DMS153 (cell line): Measurements from ENCODE around the gene LDLRAD4.

Source experiments
- DNase-seq: peaks from one replicate; lab custom pipeline; 2025; lab: John Stamatoyannopoulos, UW

Gene LDLRAD4

GRCh38 chr18:13286456-13287125 is 68.0 kb downstream of the LDLRAD4 start:
- no peak for DNase-seq

DNA sequence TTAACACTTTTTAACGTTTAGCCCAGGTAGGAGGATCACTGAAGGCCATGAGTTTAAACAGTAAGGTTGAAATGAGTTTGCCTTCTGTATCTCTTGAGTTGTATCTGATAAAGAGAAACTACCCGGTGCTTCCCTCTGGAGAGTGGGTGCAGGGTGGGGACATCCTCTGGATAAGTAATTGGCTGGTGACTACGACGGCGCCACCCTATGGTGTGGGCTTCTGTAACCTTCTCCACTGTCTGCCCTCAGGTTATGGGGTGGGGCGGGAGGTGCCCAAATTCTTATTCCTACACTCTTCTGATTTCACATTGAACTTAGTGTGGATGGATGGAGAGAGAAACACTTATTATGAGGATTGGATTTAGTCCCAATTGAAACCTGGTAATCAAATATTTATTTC is 68.8 kb downstream of the LDLRAD4 start:
- no peak for DNase-seq

DNA sequence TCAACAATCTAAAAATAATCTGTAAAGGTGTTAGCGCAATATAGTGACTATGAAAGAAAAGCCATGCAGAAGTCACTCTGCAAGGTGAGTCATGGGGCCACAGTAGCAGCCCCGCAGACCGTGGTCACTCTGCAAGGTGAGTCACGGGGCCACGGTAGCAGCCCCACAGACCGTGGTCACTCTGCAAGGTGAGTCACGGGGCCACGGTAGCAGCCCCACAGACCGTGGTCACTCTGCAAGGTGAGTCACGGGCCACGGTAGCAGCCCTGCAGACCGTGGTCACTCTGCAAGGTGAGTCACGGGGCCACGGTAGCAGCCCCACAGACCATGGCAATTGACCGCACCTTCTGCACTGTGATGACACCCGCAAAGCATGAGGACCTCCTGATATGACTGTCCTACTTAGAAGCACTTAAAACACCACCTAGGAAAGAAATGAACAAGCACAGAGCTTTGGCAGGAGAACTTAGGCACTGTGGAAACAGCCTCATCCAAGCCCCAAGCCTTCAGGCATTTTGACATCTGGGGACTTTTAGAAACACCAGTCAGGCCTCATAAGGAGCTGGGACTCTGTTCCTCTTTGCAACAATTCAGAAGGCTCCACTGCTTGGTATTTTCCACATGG is 70.1 kb downstream of the LDLRAD4 start:
- no peak for DNase-seq

GRCh38 chr18:13289481-13290205 is 71.1 kb downstream of the LDLRAD4 start:
- DNase-seq: no peak

DNA sequence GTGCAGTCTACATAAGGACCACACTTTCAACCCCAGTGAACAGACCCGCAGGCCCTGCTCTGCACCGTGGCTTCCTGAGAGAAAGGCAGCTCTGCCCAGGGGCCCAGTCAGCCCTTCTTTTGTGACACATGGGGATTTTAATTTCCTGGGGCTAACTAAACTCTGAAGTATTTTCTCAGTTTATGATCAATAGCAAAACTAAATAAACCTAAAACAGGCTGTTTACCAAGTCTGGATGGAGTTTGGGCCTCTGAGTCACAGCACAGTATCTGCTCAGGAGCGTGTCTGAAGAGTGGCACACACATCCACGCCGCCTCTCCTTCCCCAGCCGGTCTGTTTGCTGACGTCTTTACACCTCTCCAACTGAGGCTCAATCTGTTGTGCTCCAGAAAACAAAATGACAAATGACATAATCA is 72.3 kb downstream of the LDLRAD4 start:
- DNase-seq: no peak

GRCh38 chr18:13291299-13291698 is 72.7 kb downstream of the LDLRAD4 start:
- DNase-seq: no peak

DNA sequence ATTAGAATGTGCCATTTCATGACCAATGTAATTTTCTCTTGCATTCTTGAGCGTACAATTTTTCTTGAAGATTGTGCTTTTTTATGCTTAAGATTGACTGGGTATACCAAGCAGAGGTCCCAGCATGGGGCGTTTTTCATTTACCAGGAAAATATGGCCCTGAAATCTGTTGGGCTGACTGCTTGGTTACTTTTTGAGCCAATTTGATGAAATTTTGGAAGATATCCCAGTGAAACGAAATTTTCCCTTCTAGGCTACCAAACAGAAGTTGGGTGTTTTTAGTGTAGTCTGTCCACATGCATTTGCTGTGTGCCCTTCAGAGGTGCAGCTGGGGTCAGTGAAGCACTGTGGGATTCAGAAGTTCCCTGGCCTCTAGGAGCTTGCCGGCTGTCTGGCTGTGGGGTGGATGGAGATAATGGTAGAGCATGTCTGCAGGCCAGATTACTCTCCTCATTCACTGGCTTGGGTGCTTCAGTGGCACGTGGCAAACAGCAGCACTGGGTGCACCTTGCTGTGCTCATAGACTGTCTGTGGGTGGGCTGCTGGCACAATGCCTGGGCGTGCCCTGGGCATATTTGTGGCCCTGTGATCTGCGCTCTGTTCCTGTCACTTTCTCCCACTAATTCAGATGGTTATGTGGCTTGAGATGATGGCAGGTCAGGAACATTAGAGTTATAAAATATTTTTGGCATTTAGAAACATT is 73.3 kb downstream of the LDLRAD4 start:
- DNase-seq: no peak

- no peak for DNase-seq
Measured at GRCh38 chr18:13292736-13293135, 74.2 kb downstream of the LDLRAD4 start.

DNA sequence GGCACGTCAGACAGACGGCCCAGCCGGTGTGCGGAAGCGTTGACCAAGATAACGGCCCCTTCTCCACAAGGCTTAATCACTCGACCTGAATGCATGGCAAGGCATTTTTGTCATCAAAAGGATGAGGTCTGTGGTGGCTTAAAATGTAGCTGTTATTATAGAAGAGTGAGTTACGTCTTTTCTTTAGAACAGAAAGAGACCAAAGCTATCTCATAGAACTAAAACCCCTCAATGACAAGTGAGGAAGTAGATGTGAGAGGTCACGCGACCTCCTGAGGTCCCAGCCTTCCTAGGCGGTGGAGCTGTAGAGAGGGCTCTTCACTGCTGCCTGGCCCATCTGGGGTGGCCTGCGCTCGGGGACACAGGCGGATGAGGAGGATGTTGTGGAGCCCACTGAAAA is 75.7 kb downstream of the LDLRAD4 start:
- DNase-seq: no peak

DNA sequence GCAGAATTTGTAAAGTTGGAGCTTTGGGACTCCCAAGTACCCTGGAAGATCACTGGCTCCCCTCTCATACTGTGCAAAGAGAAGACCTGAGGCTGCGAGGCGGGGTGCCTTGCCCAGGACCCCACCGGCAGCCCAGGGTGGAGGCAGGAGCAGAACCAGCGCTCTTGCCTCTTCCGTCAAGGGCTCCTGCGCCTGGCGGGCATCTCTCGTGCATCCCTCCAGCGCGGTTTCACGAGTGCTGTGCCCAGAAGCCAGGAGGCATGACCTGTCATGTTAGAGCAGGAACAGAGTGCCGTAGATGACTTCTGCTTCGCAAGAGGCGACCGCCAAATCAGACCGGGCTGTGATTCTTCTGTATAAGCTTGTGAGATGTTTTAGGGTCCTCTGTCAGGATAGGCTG is 77.3 kb downstream of the LDLRAD4 start:
- no peak for DNase-seq

- DNase-seq: no peak
Measured at GRCh38 chr18:13296867-13297574, 78.5 kb downstream of the LDLRAD4 start.

- no peak for DNase-seq
Measured at GRCh38 chr18:13298262-13298661, 79.7 kb downstream of the LDLRAD4 start.

GRCh38 chr18:13300029-13300428 is 81.5 kb downstream of the LDLRAD4 start:
- DNase-seq: peak; percentile 25

- no peak for DNase-seq
Measured at GRCh38 chr18:13300796-13301195, 82.2 kb downstream of the LDLRAD4 start.

DNA sequence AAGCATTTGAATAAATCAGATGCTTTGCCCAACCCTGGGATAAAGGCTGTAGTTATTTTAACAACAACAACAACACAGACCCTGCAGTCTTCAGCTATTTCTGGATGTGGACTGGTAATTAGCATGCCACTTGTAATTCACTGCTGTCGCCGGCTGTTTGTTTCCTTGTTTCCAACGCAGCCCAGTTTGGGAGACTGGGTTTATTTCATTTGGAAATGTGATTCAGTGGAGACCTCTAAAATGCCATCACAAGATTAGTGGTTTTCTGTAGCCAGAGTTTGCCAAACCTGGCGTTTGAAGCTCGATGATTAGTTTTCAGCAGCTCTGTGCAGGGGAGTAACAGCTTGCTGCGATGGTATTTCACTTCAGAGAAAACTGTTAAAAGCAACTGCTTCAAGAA is 83.5 kb downstream of the LDLRAD4 start:
- no peak for DNase-seq

DNA sequence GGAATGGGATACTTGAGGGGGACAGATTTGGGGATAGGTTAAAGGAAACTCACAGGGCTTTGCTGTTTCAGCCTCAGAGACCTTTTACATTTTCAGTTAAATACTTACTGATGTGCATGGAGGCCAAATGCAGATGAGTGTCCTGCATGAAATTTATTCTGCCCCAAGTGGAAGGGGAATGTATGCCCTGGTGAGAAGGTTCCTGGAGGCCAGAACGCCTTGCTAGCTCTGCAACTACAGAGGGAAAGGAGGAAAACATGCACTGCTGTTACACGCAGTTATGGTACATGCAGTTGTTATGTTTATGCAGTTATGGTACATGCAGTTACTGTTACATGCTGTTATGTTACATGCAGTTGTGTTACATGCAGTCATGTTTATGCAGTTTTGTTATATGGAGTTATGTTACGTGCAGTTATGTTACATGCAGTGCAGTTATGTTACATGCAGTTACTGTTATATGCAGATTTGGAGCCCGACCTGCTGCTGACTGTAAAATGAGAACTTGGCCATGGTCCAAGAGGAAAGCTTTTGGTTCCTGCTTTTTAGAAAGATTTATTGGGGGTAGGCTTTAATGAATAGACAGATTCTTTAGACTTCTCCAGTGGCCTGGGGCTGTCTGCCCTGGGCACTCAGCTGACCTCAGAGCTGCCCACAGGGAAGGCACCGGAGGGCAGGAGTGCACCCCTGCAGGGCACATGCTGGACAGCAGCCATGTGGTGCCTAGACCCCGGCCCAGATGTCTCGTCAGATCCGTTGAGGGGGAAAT is 84.1 kb downstream of the LDLRAD4 start:
- no peak for DNase-seq

DNA sequence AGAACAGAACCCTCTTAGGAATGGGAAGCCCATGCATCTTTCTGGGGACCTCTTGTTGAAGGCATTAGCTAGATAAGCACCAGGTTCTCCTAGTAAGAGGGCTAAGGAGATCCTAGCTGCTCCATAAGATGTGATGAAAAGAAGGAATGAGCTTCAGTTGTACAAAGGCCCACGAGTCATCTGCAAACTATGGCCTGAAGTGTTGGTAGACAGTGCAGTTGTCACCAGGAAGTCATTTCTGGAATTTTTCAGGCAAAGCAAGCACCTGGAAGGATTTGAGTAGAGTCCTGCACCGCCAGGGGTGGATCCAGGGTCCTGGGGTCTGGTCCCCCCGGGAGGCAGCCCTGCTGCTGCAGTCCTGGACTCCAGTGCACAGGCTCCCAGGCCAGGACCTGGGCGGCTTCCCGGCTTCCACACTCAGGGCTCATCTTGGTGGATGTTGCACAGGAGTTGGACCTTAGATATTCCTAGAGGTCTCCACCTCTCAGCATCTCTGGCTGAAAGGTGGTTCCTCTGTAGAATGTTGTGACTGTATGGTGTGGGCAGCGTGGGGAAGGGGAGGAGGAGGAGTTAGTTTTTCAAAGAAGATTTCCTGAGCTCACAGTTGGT is 85.3 kb downstream of the LDLRAD4 start:
- no peak for DNase-seq

DNA sequence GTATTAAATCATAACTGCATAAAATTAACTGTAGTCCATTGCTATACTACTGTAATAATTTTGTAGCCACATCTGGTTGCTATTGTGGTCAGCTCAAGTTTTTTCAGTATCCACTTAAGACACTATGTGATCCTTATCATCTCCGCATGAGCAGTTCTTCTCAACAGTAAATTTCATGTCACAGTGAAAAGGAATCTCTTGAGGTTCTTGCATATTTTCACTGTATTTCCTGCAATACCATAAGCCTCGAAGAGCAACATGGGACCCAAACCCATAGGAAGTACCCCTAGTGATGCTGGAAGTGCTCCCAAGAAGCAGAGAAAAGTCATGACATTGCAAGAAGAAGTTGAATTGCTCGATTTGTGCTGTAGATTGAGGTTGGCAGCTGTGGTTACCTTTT is 86.7 kb downstream of the LDLRAD4 start:
- DNase-seq: no peak

GRCh38 chr18:13306583-13306982 is 88.0 kb downstream of the LDLRAD4 start:
- no peak for DNase-seq

GRCh38 chr18:13308369-13308768 is 89.8 kb downstream of the LDLRAD4 start:
- DNase-seq: no peak
